ENCODE measurements around the gene PLB1.

DNA sequence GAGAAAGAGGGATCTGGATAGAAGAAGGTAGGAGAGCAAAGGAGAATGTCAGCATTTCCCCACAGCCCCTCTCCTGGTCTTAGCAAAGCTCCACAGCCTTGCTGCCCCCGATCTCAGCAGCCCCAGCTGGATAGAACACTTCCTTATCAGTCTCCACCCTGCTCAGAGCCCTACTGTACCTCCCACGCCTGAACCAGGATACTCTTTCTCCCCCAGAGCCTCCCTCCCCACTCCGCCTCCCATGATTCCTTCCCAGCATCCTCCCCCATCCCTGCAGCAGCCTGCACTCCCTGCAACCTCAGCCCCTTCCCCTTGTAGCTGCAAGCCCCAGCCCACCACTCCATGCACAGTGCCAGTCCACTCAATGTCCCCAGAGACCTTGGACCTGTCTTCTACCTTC, 25.8 kb downstream of the PLB1 start:
- TF ChIP-seq EZH2 (IDR thresholded peaks at IDR 0.05; ENCODE audit: insufficient read depth, poor library complexity, severe bottlenecking) (no peak), EZH2phosphoT487 (IDR thresholded peaks at IDR 0.05; ENCODE audit: insufficient read depth, low read depth) (no peak)
